KMS-11 (cell line): Measurements from ENCODE around the gene MAGEB16.

Experiments used
- H2AFZ ChIP-seq: fragments of 200-600 bp; sonication (generic); 2 replicates; pipeline ENCODE4 v1.6.1; 2016; ENCODE audit warnings: antibody characterized with exemption, mixed run types, low read depth
- H3K27ac ChIP-seq: fragments of 200-600 bp; sonication (generic); 2 replicates; pipeline ENCODE4 v1.6.1; 2016; ENCODE audit warnings: mild to moderate bottlenecking, mixed run types
- H3K27me3 ChIP-seq: fragments of 200-600 bp; sonication (generic); 2 replicates; pipeline ENCODE4 v1.6.1; 2017; ENCODE audit warnings: mild to moderate bottlenecking, low read depth, mixed run types, moderate library complexity; ENCODE audit not compliant: insufficient read depth
- H3K36me3 ChIP-seq: fragments of 200-600 bp; sonication (generic); 2 replicates; pipeline ENCODE4 v1.6.1; 2017; ENCODE audit warnings: mild to moderate bottlenecking, mixed run types; ENCODE audit not compliant: insufficient read depth
- H3K4me1 ChIP-seq: fragments of 200-600 bp; sonication (generic); 2 replicates; pipeline ENCODE4 v1.6.1; 2016; ENCODE audit warnings: mild to moderate bottlenecking, low read depth, mixed run types; ENCODE audit not compliant: poor library complexity, severe bottlenecking
- H3K4me2 ChIP-seq: fragments of 200-600 bp; sonication (generic); 2 replicates; pipeline ENCODE4 v1.7.0; 2016; ENCODE audit warnings: mild to moderate bottlenecking, mixed run types
- H3K4me3 ChIP-seq: fragments of 200-600 bp; sonication (generic); IDR thresholded peaks from 2 replicates; pipeline ENCODE4 v1.6.1; 2017; ENCODE audit warnings: low read depth, low read length, mixed read lengths; ENCODE audit not compliant: insufficient read depth
- H3K79me2 ChIP-seq: fragments of 200-600 bp; sonication (generic); 2 replicates; pipeline ENCODE4 v1.6.1; 2016; ENCODE audit warnings: low read depth, mixed run types; ENCODE audit not compliant: insufficient read depth
- H3K9ac ChIP-seq: fragments of 200-600 bp; sonication (generic); 2 replicates; pipeline ENCODE4 v1.6.1; 2016; ENCODE audit warnings: mild to moderate bottlenecking, mixed run types
- H4K20me1 ChIP-seq: fragments of 200-600 bp; sonication (generic); 2 replicates; pipeline ENCODE4 v1.6.1; 2016; ENCODE audit warnings: mild to moderate bottlenecking, mixed run types; ENCODE audit not compliant: insufficient read depth
- CTCF ChIP-seq: fragments of 200-600 bp; sonication (generic); conservative IDR thresholded peaks from 2 replicates; pipeline ENCODE4 v1.6.1; 2017; ENCODE audit warnings: low read depth, mild to moderate bottlenecking, antibody characterized with exemption, low read length, moderate library complexity, mixed read lengths

MAGEB16 gene

GRCh38 chrX:35798042-35798441 lies at the start of gene MAGEB16:
Gene MAGEB16 (plus strand): TSS chrX:35798342. CDS start chrX:35802197, 3,855 bp downstream.
- no peaks in the 10 kb centered on the region for H4K20me1 ChIP-seq
- H3K36me3 ChIP-seq = no peaks in the 10 kb centered on the region
- H3K4me2 ChIP-seq = no peak within 1 kb of the TSS
- no peak within 1 kb of the TSS for H2AFZ ChIP-seq
- no peak within 1 kb of the TSS for H3K27ac ChIP-seq
- H3K4me3 ChIP-seq = no peak within 1 kb of the TSS
- no peak for TF ChIP-seq CTCF
- H3K27me3 ChIP-seq = no peaks in the 10 kb centered on the region
- H3K9ac ChIP-seq = no peak within 1 kb of the TSS
- no peaks in the 10 kb centered on the region for H3K79me2 ChIP-seq
- no peaks in the 10 kb centered on the region for H3K4me1 ChIP-seq

GRCh38 chrX:35773958-35774564 lies 24.1 kb upstream of the MAGEB16 start:
- no peaks in the 10 kb centered on the region for H3K4me1 ChIP-seq
- no peak overlapping the region for H3K4me2 ChIP-seq
- no peak overlapping the region for H3K9ac ChIP-seq
- no peaks in the 10 kb centered on the region for H3K27me3 ChIP-seq
- no peak overlapping the region for H3K27ac ChIP-seq
- H3K79me2 ChIP-seq = no peaks in the 10 kb centered on the region
- H4K20me1 ChIP-seq = no peaks in the 10 kb centered on the region
- no peak for TF ChIP-seq CTCF
- no peaks in the 10 kb centered on the region for H3K36me3 ChIP-seq
- H3K4me3 ChIP-seq = no peak overlapping the region
- no peak overlapping the region for H2AFZ ChIP-seq

GRCh38 chrX:35785075-35785474 lies 13.1 kb upstream of the MAGEB16 start:
- no peaks in the 10 kb centered on the region for H3K4me1 ChIP-seq
- no peak overlapping the region for H2AFZ ChIP-seq
- H3K36me3 ChIP-seq = no peaks in the 10 kb centered on the region
- H4K20me1 ChIP-seq = no peaks in the 10 kb centered on the region
- no peak overlapping the region for H3K27ac ChIP-seq
- H3K27me3 ChIP-seq = no peaks in the 10 kb centered on the region
- TF ChIP-seq CTCF = no peak
- no peak overlapping the region for H3K4me2 ChIP-seq
- H3K4me3 ChIP-seq = no peak overlapping the region
- no peak overlapping the region for H3K9ac ChIP-seq
- no peaks in the 10 kb centered on the region for H3K79me2 ChIP-seq

GRCh38 chrX:35786271-35786670 lies 11.9 kb upstream of the MAGEB16 start:
- Histone ChIP-seq H3K4me3 (no peak overlapping the region), H3K9ac (no peak overlapping the region), H3K27ac (no peak overlapping the region), H3K4me2 (no peak overlapping the region), H3K4me1 (no peaks in the 10 kb centered on the region), H3K36me3 (no peaks in the 10 kb centered on the region), H4K20me1 (no peaks in the 10 kb centered on the region), H2AFZ (no peak overlapping the region), H3K27me3 (no peaks in the 10 kb centered on the region), H3K79me2 (no peaks in the 10 kb centered on the region)
- TF ChIP-seq CTCF = no peak
